Hippocampal formation (tissue), 2 donors: Measurements from ENCODE around the gene KAT2A.

Experiments
- DNase-seq, 2 donors: peaks; one replicate each; lab custom pipeline; 2025; lab: John Stamatoyannopoulos, UW

KAT2A gene

GRCh38 chr17:42114118-42114517, 7.0 kb downstream of the KAT2A start:
- DNase-seq = no peak

- no peak for DNase-seq
These were observed 7.7 kb downstream of the KAT2A start for GRCh38 chr17:42113293-42114069.

- peak; percentile 24 to 88 for DNase-seq
These were observed 8.5 kb downstream of the KAT2A start, which contains the start of gene DHX58 for GRCh38 chr17:42112552-42113176. TSS of gene DHX58 (minus strand) at chr17:42112714. CDS start at chr17:42111892, 822 bp downstream.

- DNase-seq = peak in 1 of 2 donors; percentile 52
These were observed 9.2 kb downstream of the KAT2A start for GRCh38 chr17:42111871-42112551.

GRCh38 chr17:42111265-42111636, 9.9 kb downstream of the KAT2A start:
- no peak for DNase-seq

GRCh38 chr17:42110301-42111264, 10.6 kb downstream of the KAT2A start:
- no peak for DNase-seq

GRCh38 chr17:42109086-42109485, 12.1 kb downstream of the KAT2A start:
- no peak for DNase-seq

GRCh38 chr17:42107597-42108576, 13.3 kb downstream of the KAT2A start:
- no peak for DNase-seq

GRCh38 chr17:42107124-42107523, 14.0 kb downstream of the KAT2A start:
- no peak for DNase-seq

- no peak for DNase-seq
These were observed 15.2 kb downstream of the KAT2A start for GRCh38 chr17:42106009-42106408.

- no peak for DNase-seq
These were observed 16.9 kb downstream of the KAT2A start for GRCh38 chr17:42104264-42104663.

GRCh38 chr17:42103221-42103954, 17.8 kb downstream of the KAT2A start:
- DNase-seq = no peak

GRCh38 chr17:42101513-42102292, 19.5 kb downstream of the KAT2A start:
- peak in 1 of 2 donors; percentile 62 for DNase-seq

- DNase-seq = no peak
These were observed 22.3 kb downstream of the KAT2A start for GRCh38 chr17:42098730-42099399.

- no peak for DNase-seq
These were observed 23.2 kb downstream of the KAT2A start, which contains the start of gene ZNF385C for GRCh38 chr17:42097691-42098631. TSS of gene ZNF385C (minus strand) at chr17:42098473. CDS start at chr17:42063056, 35,417 bp downstream.

GRCh38 chr17:42096360-42097111, 24.6 kb downstream of the KAT2A start:
- no peak for DNase-seq
